CD4-positive, alpha-beta T cell treated with Interleukin-17A for 1 hour (primary cell): Measurements from ENCODE around the gene FOXN3.

ENCODE experiments used
- DNase-seq: peaks from one replicate; pipeline ENCODE4 v3.0.0-alpha.2; 2020

The FOXN3 gene

DNA sequence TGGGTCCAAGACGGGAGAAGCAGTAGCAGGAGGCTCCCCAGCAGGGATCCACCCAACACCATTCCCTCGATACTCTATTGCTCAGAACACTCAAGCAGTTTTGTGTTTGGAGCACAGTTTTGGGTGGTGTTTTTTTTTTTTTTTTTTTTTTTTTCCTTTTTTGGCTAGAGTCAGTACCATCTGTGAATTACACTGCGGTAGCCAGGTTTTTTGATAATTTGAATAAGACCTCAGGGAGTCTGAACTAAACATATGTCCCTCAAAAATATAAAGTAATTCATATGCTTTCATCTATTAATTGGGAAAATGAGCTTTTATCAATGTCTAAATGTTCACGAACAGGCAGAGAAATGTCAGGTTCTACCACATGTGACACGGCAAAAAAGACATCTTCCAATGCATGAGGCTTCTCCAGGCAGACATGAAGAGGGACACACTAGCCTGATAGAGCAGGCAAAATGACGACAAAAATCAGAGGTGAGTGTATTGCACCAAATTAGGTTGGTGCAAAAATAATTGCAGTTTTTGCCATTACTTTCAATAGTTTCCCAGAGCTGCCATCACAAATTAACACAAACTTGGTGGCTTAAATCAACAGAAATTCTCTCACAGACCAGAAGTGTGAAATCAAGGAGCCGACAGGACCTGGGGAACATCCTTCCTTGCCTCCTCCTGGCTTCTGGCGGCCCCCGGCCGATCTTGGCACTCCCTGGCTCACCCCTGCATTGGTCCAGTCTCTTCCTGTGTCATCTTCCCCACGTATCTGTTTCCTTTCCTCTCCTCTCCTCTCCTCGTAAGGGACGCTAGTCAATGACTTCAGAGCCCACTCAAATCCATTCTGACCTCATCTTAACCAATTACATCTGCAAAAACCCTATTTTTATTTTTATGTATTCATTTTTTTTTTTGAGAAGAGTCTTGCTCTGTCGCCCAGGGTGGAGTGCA, 33.9 kb downstream of the FOXN3 start:
- DNase-seq: no peak

GRCh38 chr14:89382487-89382886, 34.5 kb downstream of the FOXN3 start:
- DNase-seq: no peak

DNA sequence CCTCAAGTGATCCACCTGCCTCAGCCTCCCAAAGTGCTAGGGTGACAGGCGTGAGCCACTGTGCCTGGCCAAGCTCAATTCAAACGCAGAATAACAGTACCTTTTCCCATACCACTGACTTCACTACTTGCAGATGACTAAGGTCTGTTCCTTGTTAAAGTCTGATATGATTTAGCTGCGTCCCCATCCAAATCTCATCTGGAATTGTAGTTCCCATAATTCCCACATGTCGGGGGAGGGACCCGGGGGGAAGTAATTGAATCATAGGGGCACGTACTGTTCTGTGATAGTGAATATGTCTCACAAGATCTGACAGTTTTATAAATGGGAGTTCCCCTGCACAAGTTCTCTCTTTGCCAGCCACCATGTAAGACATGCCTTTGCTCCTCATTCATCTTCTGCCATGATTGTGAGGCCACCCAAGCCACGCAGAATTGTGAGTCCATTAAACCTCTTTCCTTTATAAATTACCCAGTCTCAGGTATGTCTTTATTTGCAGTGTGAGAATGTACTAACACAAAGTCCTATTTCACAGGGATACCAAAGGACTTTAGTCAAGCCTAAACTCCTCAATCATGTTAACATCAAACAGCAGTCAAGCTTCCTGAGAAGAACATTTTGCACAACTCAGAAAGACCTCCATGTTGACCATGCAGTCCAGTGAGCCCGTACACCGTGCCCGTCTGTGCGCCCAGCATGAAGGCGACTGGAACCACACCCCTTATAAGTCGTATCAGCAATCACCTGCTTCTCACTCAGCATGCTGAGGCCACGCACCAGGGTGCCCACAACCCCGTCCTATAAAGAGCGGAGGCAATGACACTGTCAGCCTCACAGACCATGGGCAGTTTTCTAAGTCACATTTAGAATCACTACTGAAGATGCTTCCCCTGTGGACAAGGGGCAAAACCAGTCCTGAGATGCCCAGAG, 36.9 kb downstream of the FOXN3 start:
- no peak for DNase-seq

GRCh38 chr14:89379006-89379405, 38.0 kb downstream of the FOXN3 start:
- DNase-seq: no peak

GRCh38 chr14:89378119-89378518, 38.9 kb downstream of the FOXN3 start:
- DNase-seq: peak; percentile 11

DNA sequence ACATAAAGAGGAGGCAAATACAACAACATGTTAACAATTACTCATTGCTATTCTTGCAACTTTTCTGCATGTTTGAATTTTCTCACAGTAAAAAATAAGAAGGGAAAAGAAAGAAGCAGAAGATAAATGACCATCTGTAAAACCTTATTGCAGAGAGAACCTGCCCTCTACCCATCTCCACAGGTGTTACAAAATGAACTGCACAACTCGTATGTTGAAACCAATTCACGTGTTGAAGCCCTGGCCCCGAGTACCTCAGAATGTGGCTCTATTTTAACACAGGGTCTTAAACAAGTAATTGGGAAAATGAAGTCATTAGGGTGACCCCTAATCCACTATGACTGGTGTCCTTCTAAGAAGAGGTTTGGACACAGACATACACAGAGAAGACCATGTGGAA, 39.5 kb downstream of the FOXN3 start:
- no peak for DNase-seq

DNA sequence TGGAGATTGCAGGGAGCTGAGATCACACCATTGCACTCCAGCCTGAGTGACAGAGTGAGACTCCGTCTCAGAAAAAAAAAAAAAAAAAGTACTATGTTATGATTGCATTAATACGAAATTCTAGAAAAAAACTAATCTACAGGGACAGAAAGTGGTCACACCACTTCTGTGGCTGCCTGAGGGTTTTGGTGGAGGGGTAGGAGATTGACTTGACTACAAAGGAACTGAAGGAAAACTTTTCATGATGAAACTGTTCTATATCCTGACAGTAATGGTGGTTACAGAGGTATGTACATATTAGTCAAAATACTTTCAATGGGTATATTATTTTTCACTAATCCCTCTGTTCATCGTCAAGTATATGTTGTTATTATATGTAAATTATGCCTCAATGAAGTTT, 42.1 kb downstream of the FOXN3 start:
- no peak for DNase-seq

GRCh38 chr14:89373185-89373584, 43.8 kb downstream of the FOXN3 start:
- no peak for DNase-seq

DNA sequence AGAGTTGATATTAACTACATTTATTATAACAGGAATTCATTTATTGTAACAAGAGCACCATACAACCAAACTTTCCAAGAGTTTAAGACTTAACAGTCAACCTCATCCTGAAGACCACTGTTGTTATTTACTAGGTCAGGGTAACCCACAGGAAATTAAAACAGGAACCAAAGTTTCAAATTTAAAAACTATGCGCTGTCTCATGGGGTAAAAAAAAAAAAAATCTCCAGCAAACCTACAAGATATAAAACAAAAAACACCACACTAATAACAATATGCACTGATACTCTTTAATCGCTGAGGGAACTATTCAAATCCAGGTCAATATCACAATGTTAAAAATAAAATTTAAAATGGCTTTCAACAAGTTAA, 44.5 kb downstream of the FOXN3 start:
- DNase-seq: no peak

- no peak for DNase-seq
These were observed 45.2 kb downstream of the FOXN3 start for GRCh38 chr14:89371585-89372511.

DNA sequence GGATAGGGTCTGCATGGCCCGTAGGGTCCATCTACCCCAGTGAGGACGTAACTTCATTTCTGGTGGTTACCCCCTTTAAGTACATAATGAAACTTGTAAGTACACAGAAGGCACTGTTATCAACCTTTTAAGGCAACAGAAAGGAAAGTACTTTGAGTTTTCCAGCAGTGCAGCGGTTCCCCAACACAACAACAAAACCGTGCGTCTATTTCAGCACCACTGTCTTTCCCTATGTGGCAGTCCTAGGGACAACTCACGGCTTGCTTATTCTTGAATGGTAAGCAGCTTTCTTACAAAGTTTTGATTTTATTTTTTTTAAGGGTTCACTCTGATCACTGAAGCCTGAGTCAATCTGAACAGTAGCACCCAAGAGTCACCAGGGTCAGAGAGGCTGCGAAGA, 46.3 kb downstream of the FOXN3 start:
- DNase-seq: no peak

DNA sequence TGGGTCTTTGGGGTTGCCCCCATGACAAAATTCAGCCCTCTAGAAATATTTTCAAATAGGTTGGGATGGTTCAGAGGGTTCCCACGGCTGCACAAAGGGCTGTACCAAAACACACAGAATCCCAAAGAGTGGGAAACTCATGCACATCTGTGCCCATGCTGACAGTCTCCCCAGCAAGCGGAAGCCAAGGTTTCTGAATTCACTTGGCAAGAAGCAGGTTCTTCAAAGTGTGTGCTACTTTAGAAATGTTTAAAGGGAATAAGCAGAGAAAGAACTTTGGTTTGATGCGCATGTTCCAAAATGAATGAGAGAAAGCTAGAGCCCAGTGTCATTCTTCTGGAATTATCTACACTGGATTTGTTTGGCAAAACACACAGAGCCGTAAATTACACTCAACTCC, 46.7 kb downstream of the FOXN3 start:
- DNase-seq: no peak

GRCh38 chr14:89369656-89370055, 47.4 kb downstream of the FOXN3 start:
- no peak for DNase-seq

- no peak for DNase-seq
These were observed 48.2 kb downstream of the FOXN3 start for GRCh38 chr14:89368490-89369477.

GRCh38 chr14:89367779-89368120, 49.3 kb downstream of the FOXN3 start:
- DNase-seq: no peak

GRCh38 chr14:89366864-89367778, 49.9 kb downstream of the FOXN3 start:
- no peak for DNase-seq

- DNase-seq: peak; percentile 72
These were observed 51.8 kb downstream of the FOXN3 start for GRCh38 chr14:89365061-89365801.

GRCh38 chr14:89364316-89364715, 52.7 kb downstream of the FOXN3 start:
- no peak for DNase-seq

DNA sequence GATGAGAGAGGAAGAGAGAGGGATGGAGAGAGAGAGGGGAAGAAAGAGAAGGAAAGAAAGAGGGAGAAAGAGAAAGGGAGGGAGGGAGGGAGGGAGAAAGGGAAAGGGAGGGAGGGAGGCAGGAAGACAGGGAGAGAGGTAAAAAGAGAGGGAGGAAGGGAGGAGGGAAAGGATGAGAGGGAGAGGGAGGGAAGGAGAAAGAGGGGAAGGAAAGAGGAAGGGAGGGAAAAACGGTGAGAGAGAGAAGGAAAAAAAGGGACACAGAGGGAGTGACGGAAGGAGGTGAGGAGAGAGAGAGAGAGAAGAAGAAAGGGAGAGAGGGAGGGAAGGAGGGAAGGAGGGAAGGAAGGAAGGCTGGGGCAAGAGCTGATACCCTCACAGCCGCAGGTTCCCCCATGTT, 56.8 kb downstream of the FOXN3 start:
- no peak for DNase-seq
